ENCODE data around the gene SMYD2. TPM values are rescaled to one million over a fixed set of nuclear protein-coding genes. Genes with fewer than 3 reads are reported as not detected.

SMYD2 gene
- total and polyA plus RNA-seq, 2 of the 8 experiments (the other 6 are each of a cell fraction or from before 2014, with no cell fraction given): 3.0 to 5.2 TPM

DNA sequence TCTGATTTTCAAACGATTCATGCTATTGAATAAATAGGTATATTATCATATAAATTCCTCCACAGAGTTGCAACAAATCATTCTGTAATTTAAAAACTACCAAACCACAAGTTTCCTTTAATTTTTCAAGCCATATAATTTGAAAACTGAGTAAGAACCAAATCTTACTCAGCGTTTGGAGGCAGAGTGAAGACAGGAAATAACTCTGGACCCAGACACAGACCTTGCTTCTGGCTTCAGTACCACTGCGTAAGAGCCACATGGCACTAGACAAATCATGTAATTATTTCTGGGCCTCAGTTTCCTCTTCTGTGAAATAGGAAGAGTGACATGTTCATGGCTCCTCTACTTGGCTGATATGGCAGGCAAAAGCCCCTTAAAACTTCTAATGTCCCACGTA lies 82.4 kb downstream of the SMYD2 start (continued):
- TF ChIP-seq, protein P1, sequence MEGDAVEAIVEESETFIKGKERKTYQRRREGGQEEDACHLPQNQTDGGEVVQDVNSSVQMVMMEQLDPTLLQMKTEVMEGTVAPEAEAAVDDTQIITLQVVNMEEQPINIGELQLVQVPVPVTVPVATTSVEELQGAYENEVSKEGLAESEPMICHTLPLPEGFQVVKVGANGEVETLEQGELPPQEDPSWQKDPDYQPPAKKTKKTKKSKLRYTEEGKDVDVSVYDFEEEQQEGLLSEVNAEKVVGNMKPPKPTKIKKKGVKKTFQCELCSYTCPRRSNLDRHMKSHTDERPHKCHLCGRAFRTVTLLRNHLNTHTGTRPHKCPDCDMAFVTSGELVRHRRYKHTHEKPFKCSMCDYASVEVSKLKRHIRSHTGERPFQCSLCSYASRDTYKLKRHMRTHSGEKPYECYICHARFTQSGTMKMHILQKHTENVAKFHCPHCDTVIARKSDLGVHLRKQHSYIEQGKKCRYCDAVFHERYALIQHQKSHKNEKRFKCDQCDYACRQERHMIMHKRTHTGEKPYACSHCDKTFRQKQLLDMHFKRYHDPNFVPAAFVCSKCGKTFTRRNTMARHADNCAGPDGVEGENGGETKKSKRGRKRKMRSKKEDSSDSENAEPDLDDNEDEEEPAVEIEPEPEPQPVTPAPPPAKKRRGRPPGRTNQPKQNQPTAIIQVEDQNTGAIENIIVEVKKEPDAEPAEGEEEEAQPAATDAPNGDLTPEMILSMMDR (IDR thresholded peaks at IDR 0.05; ENCODE audit: control extremely low read depth in 1 of 3, insufficient read depth in 1 of 3, low read depth in 1 of 3, low read length in 3 of 3): no peak
- TF ChIP-seq, protein P2, sequence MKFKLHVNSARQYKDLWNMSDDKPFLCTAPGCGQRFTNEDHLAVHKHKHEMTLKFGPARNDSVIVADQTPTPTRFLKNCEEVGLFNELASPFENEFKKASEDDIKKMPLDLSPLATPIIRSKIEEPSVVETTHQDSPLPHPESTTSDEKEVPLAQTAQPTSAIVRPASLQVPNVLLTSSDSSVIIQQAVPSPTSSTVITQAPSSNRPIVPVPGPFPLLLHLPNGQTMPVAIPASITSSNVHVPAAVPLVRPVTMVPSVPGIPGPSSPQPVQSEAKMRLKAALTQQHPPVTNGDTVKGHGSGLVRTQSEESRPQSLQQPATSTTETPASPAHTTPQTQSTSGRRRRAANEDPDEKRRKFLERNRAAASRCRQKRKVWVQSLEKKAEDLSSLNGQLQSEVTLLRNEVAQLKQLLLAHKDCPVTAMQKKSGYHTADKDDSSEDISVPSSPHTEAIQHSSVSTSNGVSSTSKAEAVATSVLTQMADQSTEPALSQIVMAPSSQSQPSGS (IDR thresholded peaks at IDR 0.05; ENCODE audit: low read length): no peak
- TF ChIP-seq SRF (IDR thresholded peaks at IDR 0.05; ENCODE audit: low read depth, low read length) (no peak), SAP30 (IDR thresholded peaks at IDR 0.05; ENCODE audit: insufficient read depth, insufficient replicate concordance, low read length) (no peak), EGR1 (IDR thresholded peaks at IDR 0.05; ENCODE audit: borderline replicate concordance, low read depth, low read length) (no peak)

Measured in H1 (cell line).